ENCODE results near the gene GRK2. TPM values are rescaled to one million over a fixed set of nuclear protein-coding genes. Genes with fewer than 3 reads are reported as not detected.

Gene GRK2
- total and polyA plus RNA-seq, 2 of the 8 experiments (the other 6 are each of a cell fraction or from before 2014, with no cell fraction given) = 47.3 to 49.7 TPM

DNA sequence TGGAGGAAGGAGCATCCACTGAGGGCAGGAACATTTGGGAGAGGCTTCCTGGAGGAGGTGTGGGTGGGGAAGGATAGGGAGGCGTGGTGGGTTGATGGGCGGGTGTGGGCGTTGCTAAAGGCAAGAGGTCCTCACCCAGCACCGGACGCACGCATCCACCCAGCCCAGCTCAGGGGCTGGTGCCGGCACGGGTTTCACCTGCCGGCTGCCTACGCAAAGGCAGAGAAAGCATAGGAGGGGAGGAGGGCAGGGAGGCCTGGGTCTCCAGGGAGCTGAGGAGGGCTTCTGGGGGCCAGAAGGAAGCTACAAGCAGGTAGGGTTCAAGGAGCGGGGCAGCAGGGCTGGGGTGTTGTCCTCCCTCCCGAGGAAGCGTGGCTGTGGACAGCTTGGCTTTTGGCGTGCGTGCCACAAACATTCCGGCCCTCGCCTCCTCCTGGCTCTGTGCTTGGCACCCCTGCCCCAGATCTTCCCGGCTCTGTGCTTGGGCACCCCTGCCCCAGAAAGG is 44.8 kb downstream of the GRK2 start:
- ChIA-PET CTCF (ENCODE audit: partially characterized antibody) (interaction anchor here (0.7 to 2.1 kb wide), 16 partner anchors 10 to 1149 kb away, joined by 3 to 8 read pairs (median 4); partner anchors contain the start of gene ANKRD13D), POLR2A (ENCODE audit: partially characterized antibody) (interaction anchor here (0.5 to 1.4 kb wide), 3 partner anchors 10 to 407 kb away, joined by 3 to 4 read pairs (median 3); no protein-coding TSS in a partner anchor)
- Histone ChIP-seq H3K9me3 (ENCODE audit: insufficient read depth in 2 of 2, low read depth in 1 of 2, low read length in 1 of 2) (no peaks in the 10 kb centered on the region), H2AFZ (ENCODE audit: low read length) (no peak overlapping the region), H4K91ac (replicated peaks; ENCODE audit: insufficient read length, low read length) (no peak overlapping the region), H2BK5ac (ENCODE audit: low read depth, low read length) (peak overlapping the region; percentile 35; the same call in 1 of the 2 replicates), H3K14ac (ENCODE audit: insufficient read length) (no peak overlapping the region), H3K36me3 (ENCODE audit: control insufficient read depth in 2 of 4, insufficient read depth in 4 of 4, low read length in 3 of 4) (peaks cover 0 to 4% (median 0%) of the 10 kb centered on the region in 4 experiments; a peak in 2 of 8 replicates), H3K27me3 (replicated peaks in 1 of 4; ENCODE audit: control insufficient read depth in 3 of 4, extremely low read depth in 1 of 4, insufficient read depth in 3 of 4, low read length in 3 of 4) (no peaks in the 10 kb centered on the region; a peak in 1 of 7 replicates), H3K27ac (ENCODE audit: low read depth, low read length) (no peak overlapping the region), H3K23ac (ENCODE audit: insufficient read length) (no peak overlapping the region), H3K56ac (replicated peaks; ENCODE audit: insufficient read length, low read depth, low read length) (no peak overlapping the region), H3K23me2 (ENCODE audit: low read depth, low read length) (no peaks in the 10 kb centered on the region), H4K8ac (ENCODE audit: extremely low read depth, insufficient read depth, low read length) (no peak overlapping the region), H3K79me1 (ENCODE audit: low read depth, low read length) (no peaks in the 10 kb centered on the region), H2AK5ac (ENCODE audit: low read depth, low read length) (no peak overlapping the region), H2BK12ac (ENCODE audit: low read depth, low read length) (no peak overlapping the region), H4K5ac (ENCODE audit: insufficient read length, low read depth, low read length) (no peak overlapping the region), H3K79me2 (ENCODE audit: control insufficient read depth in 1 of 2, insufficient read depth in 2 of 2, low read length in 2 of 2) (no peaks in the 10 kb centered on the region), H3K4me2 (ENCODE audit: insufficient read depth in 1 of 2, low read depth in 2 of 2, low read length in 2 of 2) (no peak overlapping the region), H4K20me1 (replicated peaks in 1 of 2; ENCODE audit: control insufficient read depth in 1 of 2, insufficient read depth in 2 of 2, low read length in 2 of 2) (peaks cover 0 to 2% of the 10 kb centered on the region in 2 experiments), H3K4ac (replicated peaks; ENCODE audit: insufficient read length, low read depth, low read length) (no peak overlapping the region), H3K4me1 (replicated peaks in 1 of 4; ENCODE audit: control insufficient read depth in 3 of 4, insufficient read depth in 4 of 4, low read length in 3 of 4) (no peaks in the 10 kb centered on the region; a peak in 1 of 7 replicates), H3K9ac (replicated peaks in 1 of 4; ENCODE audit: extremely low read depth in 1 of 4, low read depth in 3 of 4, low read length in 3 of 4) (no peak overlapping the region), H2BK20ac (ENCODE audit: low read length) (no peak overlapping the region), H3K4me3 (ENCODE audit: extremely low read depth in 1 of 4, insufficient read depth in 2 of 4, low read depth in 3 of 4, low read length in 4 of 4) (no peak overlapping the region), H2BK120ac (replicated peaks; ENCODE audit: low read depth, low read length) (no peak overlapping the region), H2BK15ac (ENCODE audit: low read length) (no peak overlapping the region), H3K18ac (ENCODE audit: extremely low read depth, low read length) (no peak overlapping the region)
- WGBS, 2 experiments (ENCODE audit: extremely low coverage in 1 of 2, insufficient coverage in 1 of 2, insufficient read length in 1 of 2, insufficient replicate concordance in 2 of 2, low coverage in 1 of 2, low lambda C conversion rate in 2 of 2, missing lambda C conversion rate in 1 of 2) = 88% methylated on average over 17 of the region's 18 CpGs; no CpG with 5 or more reads in 1 of the 2 experiments
- DNase-seq (ENCODE audit: low read depth in 1 of 2, low spot score in 2 of 2) = no peak
- no peak for FAIRE-seq
- TF ChIP-seq ATF3 (IDR thresholded peaks at IDR 0.05; ENCODE audit: insufficient read depth, low read depth, low read length) (no peak), ZNF274 (IDR thresholded peaks at IDR 0.05; ENCODE audit: borderline replicate concordance, extremely low read depth, low read length) (no peak), KDM1A (IDR thresholded peaks at IDR 0.05; ENCODE audit: borderline replicate concordance, low read length) (no peak), BRCA1 (IDR thresholded peaks at IDR 0.05; ENCODE audit: low read depth, low read length) (no peak), ASH2L (IDR thresholded peaks at IDR 0.05; ENCODE audit: low read length) (no peak), MAFK (IDR thresholded peaks at IDR 0.05; ENCODE audit: low read depth, low read length) (no peak), POU5F1 (IDR thresholded peaks at IDR 0.05; ENCODE audit: low read depth, low read length) (no peak), SIN3A (conservative IDR thresholded peaks at IDR 0.05 in 1 of 2, IDR thresholded peaks at IDR 0.05 in 1 of 2; ENCODE audit: low read depth in 1 of 2, low read length in 2 of 2) (no peak)
- TF ChIP-seq, protein P1, sequence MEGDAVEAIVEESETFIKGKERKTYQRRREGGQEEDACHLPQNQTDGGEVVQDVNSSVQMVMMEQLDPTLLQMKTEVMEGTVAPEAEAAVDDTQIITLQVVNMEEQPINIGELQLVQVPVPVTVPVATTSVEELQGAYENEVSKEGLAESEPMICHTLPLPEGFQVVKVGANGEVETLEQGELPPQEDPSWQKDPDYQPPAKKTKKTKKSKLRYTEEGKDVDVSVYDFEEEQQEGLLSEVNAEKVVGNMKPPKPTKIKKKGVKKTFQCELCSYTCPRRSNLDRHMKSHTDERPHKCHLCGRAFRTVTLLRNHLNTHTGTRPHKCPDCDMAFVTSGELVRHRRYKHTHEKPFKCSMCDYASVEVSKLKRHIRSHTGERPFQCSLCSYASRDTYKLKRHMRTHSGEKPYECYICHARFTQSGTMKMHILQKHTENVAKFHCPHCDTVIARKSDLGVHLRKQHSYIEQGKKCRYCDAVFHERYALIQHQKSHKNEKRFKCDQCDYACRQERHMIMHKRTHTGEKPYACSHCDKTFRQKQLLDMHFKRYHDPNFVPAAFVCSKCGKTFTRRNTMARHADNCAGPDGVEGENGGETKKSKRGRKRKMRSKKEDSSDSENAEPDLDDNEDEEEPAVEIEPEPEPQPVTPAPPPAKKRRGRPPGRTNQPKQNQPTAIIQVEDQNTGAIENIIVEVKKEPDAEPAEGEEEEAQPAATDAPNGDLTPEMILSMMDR (IDR thresholded peaks at IDR 0.05; ENCODE audit: control extremely low read depth in 1 of 3, insufficient read depth in 1 of 3, low read depth in 1 of 3, low read length in 3 of 3) = no peak

All from H1 (cell line).